Smooth muscle cell (in vitro differentiated cells): ENCODE measurements around the gene WIPI1. TPM values are rescaled to one million over a fixed set of nuclear protein-coding genes. Genes with fewer than 3 reads are reported as not detected.

ENCODE experiments used
- DNase-seq: peaks from one replicate; lab custom pipeline; 2025; ENCODE audit not compliant: unreplicated experiment; lab: John Stamatoyannopoulos, UW
- H2AFZ ChIP-seq: fragments of 200-600 bp; sonication (generic); 2 replicates; pipeline ENCODE4 v1.6.0; 2016; ENCODE audit warnings: antibody characterized with exemption, low read depth, mild to moderate bottlenecking
- H3F3A ChIP-seq: fragments of 200-600 bp; sonication (generic); 2 replicates; pipeline ENCODE4 v1.6.0; 2017; ENCODE audit warnings: antibody characterized with exemption, low read depth
- H3K27ac ChIP-seq: fragments of 200-600 bp; sonication (generic); 2 replicates; pipeline ENCODE4 v1.5.1; 2016; ENCODE audit warnings: low read depth, mild to moderate bottlenecking
- H3K27me3 ChIP-seq: fragments of 200-600 bp; sonication (generic); 2 replicates; pipeline ENCODE4 v1.6.1; 2016; ENCODE audit warnings: low read depth, mild to moderate bottlenecking
- H3K36me3 ChIP-seq: fragments of 200-600 bp; sonication (generic); 2 replicates; pipeline ENCODE4 v1.5.1; 2016; ENCODE audit warnings: low read depth
- H3K4me1 ChIP-seq: fragments of 200-600 bp; sonication (generic); 2 replicates; pipeline ENCODE4 v1.5.1; 2016; ENCODE audit warnings: low read depth
- H3K4me2 ChIP-seq: fragments of 200-600 bp; sonication (generic); 2 replicates; pipeline ENCODE4 v1.6.0; 2016; ENCODE audit warnings: mild to moderate bottlenecking
- H3K4me3 ChIP-seq: fragments of 200-600 bp; sonication (generic); 2 replicates; pipeline ENCODE4 v1.5.1; 2016; ENCODE audit warnings: mild to moderate bottlenecking
- H3K79me2 ChIP-seq: fragments of 200-600 bp; sonication (generic); 2 replicates; pipeline ENCODE4 v1.6.0; 2016; ENCODE audit warnings: low read depth, mild to moderate bottlenecking
- H3K9ac ChIP-seq: fragments of 200-600 bp; sonication (generic); 2 replicates; pipeline ENCODE4 v1.6.0; 2016; ENCODE audit warnings: low read depth
- H3K9me3 ChIP-seq: fragments of 200-600 bp; sonication (generic); replicated peaks from 2 replicates; pipeline ENCODE4 v1.5.1; 2016; ENCODE audit warnings: low read depth
- H4K20me1 ChIP-seq: fragments of 200-600 bp; sonication (generic); 2 replicates; pipeline ENCODE4 v1.6.0; 2016; ENCODE audit warnings: low read depth
- CTCF ChIP-seq: fragments of 200-600 bp; sonication (generic); IDR thresholded peaks from 2 replicates; pipeline ENCODE4 v1.5.1; 2017; ENCODE audit warnings: borderline replicate concordance, mild to moderate bottlenecking, antibody characterized with exemption; ENCODE audit not compliant: insufficient read depth, poor library complexity, severe bottlenecking
- WGBS: methylation state at CpG from one replicate; pipeline ENCODE4 v1.1.7; 2016; ENCODE audit warnings: low lambda C conversion rate; 5-methylcytosine and 5-hydroxymethylcytosine counted together
- polyA plus RNA-seq: library from polyadenylated mRNA; unstranded; fragments of >200 nt; fragmentation: Nextera tagmentation; extraction: Ambion mirVana; gene quantifications from 2 replicates; pipeline ENCODE4 v1.2.1, GENCODE V29; 2016
- total RNA-seq: library from RNA; depleted of rRNA; stranded (reverse); fragments of >200 nt; gene quantifications from 2 replicates; pipeline ENCODE4 v1.2.3, GENCODE V29; 2014

WIPI1 gene
- total and polyA plus RNA-seq, 2 experiments from 2014 or later, result 188 to 196 TPM

DNA sequence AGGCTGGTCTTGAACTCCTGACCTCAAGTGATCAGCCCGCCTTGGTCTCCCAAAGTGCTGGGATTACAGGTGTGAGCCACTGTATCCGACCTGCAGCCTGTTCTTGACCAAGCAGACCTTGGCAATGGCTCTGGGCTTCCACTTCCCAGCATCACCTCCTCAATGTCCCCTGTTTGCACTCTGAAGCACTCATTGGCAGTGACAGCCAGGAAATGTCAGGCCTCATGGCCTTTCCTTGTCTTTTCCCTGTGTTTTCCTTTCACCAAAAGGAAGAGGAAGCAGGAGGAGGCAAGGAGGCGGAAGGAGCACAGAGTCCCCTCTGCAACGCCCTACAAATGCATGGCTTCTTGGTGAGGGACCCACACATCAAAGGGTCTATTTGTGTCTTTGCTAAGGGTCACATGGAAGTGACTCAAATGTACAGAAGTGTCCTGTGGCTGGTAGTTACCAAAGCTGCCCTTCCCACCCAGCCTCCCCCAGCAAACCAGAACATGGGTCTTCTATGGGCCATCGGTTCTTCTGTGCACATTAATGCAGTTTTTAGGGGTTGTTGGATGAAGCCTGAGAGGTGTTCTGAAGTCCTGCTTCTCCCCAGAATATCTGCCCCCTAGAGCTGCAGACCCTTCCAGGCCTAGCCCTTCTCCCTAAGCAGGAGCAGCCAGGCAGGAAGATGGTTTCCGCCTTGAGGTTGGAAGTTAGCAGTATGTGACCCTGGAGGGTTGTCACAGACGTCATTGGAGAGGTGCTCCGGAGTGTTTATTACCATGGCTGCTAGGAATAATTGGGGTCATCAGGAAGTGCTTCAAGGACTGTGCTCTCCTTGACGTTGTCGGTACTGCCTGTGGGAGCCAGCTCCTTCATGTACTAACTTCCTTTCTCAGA, 60.8 kb downstream of the WIPI1 start:
- no peak for TF ChIP-seq CTCF
- Histone ChIP-seq H2AFZ (no peak overlapping the region), H3K4me1 (peaks cover 4% of the 10 kb centered on the region), H3K9me3 (no peaks in the 10 kb centered on the region), H3F3A (peaks cover 8% of the 10 kb centered on the region), H3K9ac (no peak overlapping the region), H3K27ac (no peak overlapping the region), H3K79me2 (no peaks in the 10 kb centered on the region), H3K27me3 (no peaks in the 10 kb centered on the region), H3K4me3 (no peak overlapping the region), H3K4me2 (no peak overlapping the region), H3K36me3 (no peaks in the 10 kb centered on the region), H4K20me1 (no peaks in the 10 kb centered on the region)
- 96% methylated on average over 10 of the region's 10 CpGs for WGBS
- no peak for DNase-seq

DNA sequence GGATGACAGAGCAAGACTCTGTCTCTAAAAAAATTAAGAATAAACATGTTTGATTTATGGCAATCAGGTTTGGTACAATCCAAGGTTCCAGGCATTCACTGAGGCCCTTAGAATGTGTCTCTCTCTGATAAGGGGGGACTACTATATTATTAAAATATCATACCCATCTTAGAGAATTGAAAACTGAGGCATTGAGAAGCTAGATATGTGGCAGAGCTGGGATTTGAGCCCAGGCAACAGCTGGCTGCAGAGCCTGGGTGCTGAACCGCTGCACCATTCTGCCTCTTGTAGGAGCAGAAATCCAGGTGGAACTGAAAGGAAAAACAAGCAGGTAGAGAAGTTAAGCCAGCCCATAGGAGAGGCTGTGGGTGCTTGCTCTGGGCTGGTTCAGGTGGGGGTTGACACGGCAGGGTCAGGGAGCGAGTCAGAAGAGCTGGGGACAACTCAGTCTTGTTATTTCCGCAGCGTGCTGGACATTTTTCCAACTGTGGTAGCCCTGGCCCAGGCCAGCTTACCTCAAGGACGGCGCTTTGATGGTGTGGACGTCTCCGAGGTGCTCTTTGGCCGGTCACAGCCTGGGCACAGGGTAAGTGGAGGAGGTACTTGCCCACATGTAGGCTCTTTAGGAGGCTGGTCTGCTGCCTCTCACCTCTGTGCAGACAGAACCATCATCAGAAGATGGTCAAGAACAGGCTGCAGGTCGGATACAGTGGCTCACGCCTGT, 62.5 kb downstream of the WIPI1 start:
- Histone ChIP-seq H3K4me1 (peaks cover 4% of the 10 kb centered on the region), H3K79me2 (no peaks in the 10 kb centered on the region), H3K9me3 (no peaks in the 10 kb centered on the region), H3K27me3 (no peaks in the 10 kb centered on the region), H4K20me1 (no peaks in the 10 kb centered on the region), H3K27ac (no peak overlapping the region), H3K9ac (no peak overlapping the region), H2AFZ (no peak overlapping the region), H3K36me3 (no peaks in the 10 kb centered on the region), H3F3A (peaks cover 6% of the 10 kb centered on the region), H3K4me3 (no peak overlapping the region), H3K4me2 (no peak overlapping the region)
- TF ChIP-seq CTCF, result no peak
- 95% methylated on average over 12 of the region's 12 CpGs for WGBS
- no peak for DNase-seq

DNA sequence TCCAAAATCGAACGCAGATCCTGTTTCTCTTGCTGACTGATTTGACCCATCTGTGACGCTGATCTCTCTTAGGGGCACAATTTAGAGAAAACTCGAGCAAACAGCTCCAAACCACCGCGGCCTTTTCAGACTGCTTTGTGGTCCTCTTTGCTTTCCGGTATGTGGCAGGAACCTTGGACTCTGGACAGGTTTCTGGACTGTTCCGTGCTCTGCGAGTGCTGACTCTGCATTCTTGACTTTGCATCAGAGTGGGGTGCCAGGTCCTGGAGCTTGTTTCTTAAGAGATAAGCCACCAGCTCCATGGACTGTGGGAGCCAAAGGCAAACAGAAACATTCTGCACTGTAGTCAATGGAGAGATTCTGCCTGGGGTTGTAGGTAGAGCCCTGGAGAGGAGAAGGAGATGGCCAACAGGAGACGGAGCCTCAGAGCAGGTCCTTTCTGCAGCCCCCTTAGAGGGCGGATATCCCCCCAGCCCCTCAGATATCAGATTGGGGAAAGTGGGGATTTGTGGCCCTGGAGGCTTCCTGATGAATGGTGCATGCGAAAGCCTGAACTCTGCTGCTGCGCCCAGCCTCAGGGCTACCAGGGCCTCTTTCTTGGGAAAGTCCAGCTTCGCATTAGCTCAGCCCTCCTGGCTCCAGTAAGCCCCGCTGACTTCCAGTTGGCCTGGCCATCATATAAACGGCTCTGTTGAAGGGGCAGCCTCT, 65.6 kb downstream of the WIPI1 start:
- Histone ChIP-seq H3K4me2 (no peak overlapping the region), H3K27ac (no peak overlapping the region), H3K79me2 (no peaks in the 10 kb centered on the region), H3K9me3 (no peaks in the 10 kb centered on the region), H3K36me3 (no peaks in the 10 kb centered on the region), H3F3A (no peaks in the 10 kb centered on the region), H2AFZ (no peak overlapping the region), H4K20me1 (no peaks in the 10 kb centered on the region), H3K9ac (no peak overlapping the region), H3K4me1 (no peaks in the 10 kb centered on the region), H3K27me3 (no peaks in the 10 kb centered on the region), H3K4me3 (no peak overlapping the region)
- 93% methylated on average over 16 of the region's 16 CpGs for WGBS
- TF ChIP-seq CTCF, result no peak
- DNase-seq, result no peak
